Hematopoietic multipotent progenitor cell treated with erythropoietin and hydrocortisone succinate and interleukin-3 and kit ligand, for 15 days (in vitro differentiated cells): ENCODE measurements around the gene CYSRT1.
"Not testable (repeated sequence)": the region's sequence is repeated elsewhere in the genome, so short reads cannot be mapped to it uniquely, and the experiment has no call there.

ENCODE experiments used
- DNase-seq: peaks from one replicate; pipeline ENCODE4 v3.0.0-alpha.2; 2015; ENCODE audit warnings: low spot score

The CYSRT1 gene

DNA sequence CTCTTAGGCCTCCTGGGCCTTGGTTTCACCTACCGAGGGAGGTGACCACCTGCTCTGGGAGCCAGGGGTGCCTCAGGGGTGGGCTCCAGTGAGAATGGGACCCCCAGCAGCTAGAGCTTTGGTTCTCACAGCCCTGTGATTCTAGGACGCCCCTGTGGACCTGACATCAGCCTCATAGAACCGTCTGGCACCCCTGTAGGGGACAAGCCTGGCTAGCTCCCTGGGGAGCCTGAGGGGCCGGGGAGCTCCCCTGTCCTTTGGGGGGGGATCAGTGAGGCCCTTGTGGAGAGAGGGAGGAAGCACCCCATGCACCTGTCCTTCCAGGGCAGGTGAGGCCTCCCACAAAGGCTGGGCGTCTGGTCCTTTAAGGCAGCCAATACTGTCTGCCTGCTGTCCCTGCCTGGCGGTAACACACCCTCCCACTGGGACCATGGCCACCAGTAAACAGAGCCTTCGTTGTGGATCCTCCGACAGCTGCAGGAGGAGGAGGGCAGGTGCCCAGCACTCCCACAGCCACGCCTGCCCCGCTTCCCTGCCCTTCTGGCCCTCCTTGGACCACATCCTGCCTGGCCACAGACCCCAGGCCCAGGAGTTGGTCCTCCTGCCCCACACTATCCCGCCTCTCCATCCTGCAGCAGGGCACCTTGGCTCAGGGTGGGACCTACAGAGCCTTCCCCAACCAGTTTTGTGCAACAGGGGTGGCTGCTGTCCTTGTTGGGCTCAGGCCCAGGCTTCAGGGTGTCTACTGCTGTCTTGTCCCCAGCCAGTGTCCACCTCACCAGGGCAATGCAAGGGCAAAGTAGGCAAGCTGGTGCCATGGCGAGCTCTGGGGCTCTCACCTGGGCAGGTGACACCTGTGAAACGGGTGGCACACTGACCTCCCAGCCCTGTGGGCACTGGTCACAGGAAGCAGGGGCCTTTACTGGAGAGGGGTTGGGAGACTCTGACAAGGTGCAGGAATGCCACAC, 13.1 kb downstream of the CYSRT1 start:
- DNase-seq = no peak

DNA sequence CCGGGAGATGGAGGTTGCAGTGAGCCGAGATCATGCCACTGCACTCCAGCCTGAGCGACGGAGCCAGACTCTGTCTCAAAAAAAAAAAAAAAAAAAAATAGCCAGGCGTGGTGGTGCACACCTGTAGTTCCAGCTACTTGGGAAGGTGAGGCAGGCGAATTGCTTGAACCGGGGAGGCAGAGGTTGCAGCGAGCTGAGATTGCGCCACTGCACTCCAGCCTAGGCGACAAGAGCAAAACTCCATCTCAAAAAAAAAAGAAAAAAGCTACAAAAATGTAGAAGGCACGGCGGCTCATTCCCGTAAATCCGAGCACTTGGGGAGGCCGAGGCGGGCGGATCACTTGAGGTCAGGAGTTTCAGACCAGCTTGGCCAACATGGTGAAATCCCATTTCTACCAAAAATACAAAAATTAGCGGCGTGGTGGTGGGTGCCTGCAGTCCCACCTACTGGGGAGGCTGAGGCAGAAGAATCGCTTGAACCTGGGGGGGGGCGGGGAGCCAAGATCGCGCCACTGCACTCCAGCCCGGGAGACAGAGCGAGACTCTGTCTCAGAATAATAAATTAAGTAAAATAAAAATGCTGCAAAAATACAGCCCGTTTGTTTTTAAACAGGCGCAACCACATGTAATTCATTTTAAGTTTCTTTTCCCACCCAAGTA, 14.7 kb downstream of the CYSRT1 start:
- peak; percentile 19 for DNase-seq

DNA sequence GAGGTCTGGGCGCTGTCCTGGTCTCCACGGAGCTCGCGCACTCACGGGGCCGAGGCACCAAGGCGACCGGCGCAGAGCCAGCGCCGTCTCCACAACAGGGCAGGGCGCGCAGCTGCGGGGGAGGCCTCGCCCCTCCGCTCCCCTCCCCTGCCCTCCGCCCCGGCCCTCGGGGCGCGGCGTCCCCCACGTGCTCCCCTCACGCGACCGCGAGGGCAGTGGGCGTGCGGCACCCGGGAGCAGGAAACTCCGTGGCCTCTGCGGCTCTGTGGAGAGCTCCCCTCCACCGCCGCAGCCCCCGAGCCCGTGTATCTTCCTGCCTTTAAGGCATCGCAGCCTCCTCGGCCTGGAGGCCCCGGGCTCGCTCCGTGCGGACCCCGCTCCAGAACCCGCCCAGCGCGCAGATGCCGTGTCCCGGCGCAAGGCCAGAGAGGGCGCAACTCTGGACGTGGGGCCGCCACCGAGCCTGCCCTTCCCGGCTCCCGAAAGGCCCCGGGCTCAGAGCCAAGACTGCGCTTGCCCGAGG, 15.4 kb downstream of the CYSRT1 start:
- peak; percentile 74 for DNase-seq

DNA sequence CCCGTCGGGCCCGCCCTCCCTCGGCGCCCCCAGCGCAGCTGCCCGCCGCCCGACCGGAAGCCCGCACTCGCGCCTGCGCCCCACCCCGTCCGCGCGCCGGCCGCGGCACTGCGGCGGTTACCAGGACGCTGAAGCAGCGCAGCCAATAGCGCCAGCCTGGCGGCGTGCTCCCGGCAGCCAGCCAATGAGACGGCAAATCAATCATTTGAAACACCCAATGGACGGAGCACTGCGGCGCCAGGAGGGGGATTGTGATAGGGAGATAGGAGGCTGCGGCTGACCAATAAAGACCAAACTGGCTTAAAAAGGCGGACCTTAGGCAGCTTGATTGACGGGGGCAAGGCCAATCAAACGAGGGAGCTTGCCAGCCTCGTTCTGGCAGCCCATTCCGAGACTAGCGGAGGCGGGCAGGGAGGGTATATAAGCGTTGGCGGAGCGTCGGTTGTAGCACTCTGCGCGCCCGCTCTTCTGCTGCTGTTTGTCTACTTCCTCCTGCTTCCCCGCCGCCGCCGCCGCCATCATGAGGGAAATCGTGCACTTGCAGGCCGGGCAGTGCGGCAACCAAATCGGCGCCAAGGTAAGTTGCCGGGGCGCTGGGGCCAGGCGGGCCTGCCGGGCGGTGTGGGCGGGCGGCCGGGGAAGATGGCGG, 16.0 kb downstream of the CYSRT1 start, which contains the start of gene TUBB4B:
TUBB4B (plus strand) TSS at position 447 of the 649 bp plus-strand sequence; CDS start at position 521, 74 bp downstream.
- peak; percentile 100 for DNase-seq

DNA sequence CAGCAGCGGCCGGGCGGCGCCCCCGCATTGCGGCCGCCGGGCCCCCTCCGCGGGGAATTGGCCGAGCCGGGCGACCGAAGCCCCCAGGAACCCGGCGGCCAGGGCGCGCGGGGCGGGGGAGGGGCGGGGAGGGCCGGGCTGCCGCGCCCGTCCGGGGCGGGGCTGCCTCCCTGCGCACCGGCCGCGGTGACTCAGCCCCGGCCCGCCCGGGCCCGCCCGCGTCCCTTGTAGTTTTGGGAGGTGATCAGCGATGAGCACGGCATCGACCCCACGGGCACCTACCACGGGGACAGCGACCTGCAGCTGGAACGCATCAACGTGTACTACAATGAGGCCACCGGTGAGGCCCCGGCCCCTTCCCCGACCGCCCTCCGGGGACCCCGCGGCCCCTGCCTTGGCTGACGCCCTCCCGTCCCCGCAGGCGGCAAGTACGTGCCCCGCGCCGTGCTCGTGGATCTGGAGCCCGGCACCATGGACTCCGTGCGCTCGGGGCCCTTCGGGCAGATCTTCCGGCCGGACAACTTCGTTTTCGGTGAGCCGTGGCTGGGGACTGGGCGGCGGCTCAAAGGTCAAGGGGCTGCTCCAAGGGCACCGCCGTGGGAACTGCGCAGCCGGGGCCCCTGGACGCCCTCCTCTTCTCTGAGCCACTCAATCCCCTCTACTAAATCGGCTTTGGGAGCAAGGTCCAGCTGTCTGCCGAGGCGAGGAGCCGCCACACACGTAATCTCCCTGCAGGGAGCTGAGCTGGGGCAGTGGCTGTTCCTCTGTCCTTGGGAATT, 16.7 kb downstream of the CYSRT1 start:
- peak; percentile 83 for DNase-seq

DNA sequence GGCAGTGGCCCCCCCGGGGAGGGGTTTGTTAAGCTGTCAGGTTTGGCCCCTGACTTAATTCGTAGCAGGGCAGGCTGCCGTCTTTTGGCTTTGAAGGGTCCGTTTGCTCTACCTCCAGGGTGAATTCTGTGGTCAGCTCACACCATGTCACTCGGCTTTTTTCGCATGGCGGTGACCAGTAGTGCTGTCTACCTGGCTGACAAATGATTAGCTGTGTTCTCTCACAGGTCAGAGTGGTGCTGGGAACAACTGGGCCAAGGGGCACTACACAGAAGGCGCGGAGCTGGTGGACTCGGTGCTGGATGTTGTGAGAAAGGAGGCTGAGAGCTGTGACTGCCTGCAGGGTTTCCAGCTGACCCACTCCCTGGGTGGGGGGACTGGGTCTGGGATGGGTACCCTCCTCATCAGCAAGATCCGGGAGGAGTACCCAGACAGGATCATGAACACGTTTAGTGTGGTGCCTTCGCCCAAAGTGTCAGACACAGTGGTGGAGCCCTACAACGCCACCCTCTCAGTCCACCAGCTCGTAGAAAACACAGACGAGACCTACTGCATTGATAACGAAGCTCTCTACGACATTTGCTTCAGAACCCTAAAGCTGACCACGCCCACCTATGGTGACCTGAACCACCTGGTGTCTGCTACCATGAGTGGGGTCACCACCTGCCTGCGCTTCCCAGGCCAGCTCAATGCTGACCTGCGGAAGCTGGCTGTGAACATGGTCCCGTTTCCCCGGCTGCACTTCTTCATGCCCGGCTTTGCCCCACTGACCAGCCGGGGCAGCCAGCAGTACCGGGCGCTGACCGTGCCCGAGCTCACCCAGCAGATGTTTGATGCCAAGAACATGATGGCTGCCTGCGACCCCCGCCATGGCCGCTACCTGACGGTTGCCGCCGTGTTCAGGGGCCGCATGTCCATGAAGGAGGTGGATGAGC, 17.6 kb downstream of the CYSRT1 start:
- peak; percentile 27 for DNase-seq

DNA sequence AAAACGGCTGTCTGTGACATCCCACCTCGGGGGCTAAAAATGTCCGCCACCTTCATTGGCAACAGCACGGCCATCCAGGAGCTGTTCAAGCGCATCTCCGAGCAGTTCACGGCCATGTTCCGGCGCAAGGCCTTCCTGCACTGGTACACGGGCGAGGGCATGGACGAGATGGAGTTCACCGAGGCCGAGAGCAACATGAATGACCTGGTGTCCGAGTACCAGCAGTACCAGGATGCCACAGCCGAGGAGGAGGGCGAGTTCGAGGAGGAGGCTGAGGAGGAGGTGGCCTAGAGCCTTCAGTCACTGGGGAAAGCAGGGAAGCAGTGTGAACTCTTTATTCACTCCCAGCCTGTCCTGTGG, 18.3 kb downstream of the CYSRT1 start:
- not testable (repeated sequence) for DNase-seq

DNA sequence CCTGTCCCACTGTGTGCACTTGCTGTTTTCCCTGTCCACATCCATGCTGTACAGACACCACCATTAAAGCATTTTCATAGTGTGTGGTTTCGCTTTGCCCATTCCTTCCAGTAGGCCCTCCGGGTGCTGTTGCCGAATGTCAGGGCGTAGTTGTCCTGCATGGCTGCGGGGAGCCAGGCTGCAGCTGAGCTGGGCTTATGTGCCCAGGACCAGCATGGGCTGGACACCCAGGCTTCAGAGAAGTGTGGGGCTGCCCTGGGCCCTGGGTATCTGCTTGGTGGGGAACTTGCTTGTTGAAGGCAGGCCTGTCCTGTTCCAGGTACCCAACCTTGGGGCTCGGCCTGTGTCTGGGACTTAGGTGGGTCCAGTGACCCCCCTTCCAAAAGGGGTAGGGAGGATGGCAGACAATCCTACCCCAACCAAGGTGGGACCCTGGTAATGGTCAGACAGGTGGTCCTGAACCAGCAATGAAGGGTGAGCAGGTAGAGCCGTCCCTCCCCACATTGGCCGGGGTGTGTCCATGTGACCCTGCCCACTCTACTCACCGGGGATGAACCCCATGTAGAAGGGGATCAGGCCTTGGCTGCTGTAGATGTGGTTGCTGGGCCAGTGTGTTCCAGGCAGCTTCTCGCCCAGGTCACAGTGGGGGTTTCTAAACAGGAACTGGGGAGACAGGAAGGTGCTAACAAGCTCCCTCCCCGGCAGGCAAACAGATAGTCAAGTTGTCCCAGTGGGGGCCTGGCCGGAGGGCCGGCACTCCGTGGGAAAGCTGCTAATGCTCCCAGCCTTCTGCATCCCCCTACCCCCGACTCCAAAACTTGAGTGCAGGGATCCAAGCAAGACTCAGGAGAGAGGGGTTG, 18.9 kb downstream of the CYSRT1 start:
- DNase-seq = no peak

DNA sequence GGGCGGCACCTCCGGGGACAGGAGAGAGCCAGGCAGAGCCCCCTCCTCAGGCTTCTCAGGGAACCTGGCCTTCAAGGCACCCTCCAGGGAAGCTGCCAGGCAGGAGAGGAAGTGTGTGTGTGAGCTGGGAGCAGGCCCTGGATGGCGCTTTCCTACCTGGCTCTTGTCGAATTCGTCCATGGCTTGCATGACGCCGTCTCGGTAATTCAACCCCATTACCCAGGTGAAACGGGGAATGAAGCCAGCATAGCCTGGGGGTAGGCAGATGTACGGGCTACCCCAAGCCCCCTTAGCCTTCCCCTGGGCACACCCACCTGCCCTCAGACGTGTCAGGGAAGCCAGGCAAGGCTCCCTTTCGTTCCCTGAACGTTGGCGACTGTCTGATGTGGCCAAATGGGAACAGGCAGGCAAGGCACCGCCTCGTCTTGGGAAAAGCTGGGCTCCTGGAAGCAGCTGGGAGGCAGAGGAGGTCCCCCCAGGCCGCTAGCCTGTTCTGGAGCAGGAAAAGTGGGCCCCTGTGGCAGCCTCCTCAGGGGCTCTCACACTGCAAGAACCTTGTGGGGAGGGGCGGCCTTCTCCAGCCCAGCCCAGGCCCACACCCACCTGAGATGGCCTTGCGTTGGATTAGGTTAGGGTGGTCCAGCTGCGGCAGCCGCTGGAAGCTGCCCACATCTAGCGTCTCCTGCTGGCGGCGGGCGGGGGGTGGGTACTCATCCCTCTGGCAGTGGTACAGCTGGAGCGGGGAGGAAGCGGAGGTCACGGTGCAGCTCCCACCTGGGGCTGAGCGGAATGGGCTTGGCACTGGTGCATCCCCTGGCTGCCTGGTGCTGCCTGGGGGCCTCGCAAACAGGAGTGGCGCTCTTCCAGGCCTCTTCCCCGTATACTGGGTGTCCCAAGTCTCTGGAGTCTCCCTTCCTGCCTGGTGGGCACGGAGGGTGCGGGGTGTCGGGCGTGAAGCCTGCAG, 19.8 kb downstream of the CYSRT1 start:
- no peak for DNase-seq

DNA sequence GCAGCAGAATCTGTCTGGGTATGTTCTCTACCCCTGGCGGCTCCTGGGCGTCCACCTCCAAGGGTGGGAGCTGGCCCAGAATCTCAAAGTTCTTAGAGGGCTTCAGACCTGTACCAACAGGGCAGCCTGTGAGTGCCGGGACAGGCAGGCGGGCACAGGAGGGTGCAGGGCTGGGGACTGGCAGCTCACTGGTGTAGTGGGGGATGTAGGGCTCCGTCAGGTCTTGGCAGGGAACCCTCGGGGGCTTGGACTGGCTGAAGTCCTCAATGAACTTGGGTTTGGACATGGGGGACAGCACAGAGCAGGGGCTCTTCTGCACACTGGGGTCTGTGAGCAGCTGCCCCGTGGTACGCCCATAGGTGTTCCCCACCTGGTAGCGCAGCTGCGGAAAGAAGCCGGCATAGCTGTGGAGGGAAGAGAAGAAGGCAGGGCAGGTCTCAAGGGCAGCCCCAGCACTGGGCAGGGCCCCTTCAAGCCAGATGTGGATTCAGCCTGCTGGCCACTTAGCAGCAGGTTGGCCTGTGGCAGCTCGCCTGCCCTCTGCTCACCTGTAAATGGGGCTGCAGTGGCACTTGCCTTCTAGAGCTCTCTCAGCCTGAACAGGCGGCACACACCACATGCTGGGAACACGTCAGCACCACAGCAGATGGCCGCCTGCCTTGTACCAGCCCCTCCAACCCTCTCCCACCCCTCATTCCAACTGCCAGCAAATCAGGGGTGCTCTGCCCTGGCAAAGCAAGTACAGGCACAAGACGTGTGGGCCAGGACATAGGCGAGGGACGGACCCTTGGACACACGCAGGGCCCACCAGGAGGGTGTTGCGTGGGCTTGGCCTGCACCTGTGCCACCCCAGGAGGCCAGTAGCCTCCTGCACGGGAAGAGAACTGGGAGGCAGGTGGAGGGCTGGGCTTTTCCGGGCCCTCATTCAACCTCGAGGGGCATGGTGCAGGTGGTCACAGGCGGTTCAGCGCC, 20.8 kb downstream of the CYSRT1 start:
- DNase-seq = no peak

DNA sequence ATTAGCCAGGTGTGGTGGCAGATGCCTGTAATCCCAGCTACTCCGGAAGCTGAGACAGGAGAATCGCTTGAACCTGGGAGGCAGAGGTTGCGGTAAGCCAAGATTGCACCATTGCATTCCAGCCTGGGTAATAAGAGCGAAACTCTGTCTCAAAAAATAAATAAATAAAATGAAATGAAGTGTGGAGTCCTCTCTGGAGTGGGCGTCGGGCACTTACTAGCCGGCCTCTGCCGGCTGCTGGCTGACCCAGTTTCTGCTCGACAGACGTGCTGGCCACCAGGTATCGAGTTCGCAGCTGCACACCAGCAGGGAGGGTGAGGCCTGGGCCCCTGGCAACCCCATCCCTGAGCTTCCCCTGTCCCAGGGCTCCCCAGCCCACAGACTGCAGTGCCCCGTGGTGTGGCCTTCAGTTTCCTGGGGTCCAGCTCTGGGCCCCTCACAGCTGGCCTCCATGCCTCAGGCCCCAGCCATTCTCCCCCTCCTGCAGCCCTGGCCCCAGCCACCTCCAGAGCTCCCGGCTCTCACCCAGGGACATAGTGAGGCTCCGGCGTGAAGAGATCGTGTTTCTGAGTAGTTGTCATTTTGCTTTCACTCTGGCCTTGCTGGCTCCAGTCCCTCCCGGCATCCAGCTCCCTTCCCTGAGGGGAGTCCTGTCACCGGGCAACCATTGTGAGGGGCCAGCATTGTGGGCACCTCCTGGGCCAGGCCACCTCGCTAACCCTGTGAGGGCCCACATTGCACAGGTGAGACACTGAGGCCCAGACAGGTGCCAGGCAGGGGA, 22.4 kb downstream of the CYSRT1 start:
- no peak for DNase-seq

DNA sequence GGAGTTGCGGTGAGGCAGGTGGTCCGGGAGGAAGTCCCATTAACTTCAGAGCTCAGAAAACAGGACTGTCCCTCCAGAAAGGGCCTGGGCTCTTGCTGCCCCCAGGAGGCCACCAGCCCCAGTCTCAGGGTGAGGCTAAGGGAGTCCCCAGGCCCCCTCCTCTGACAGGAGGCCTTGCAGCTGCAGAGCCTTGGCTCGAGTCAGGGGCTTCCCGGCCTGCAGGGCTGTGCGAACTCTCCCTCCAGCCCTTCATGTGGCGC, 22.9 kb downstream of the CYSRT1 start:
- DNase-seq = no peak

DNA sequence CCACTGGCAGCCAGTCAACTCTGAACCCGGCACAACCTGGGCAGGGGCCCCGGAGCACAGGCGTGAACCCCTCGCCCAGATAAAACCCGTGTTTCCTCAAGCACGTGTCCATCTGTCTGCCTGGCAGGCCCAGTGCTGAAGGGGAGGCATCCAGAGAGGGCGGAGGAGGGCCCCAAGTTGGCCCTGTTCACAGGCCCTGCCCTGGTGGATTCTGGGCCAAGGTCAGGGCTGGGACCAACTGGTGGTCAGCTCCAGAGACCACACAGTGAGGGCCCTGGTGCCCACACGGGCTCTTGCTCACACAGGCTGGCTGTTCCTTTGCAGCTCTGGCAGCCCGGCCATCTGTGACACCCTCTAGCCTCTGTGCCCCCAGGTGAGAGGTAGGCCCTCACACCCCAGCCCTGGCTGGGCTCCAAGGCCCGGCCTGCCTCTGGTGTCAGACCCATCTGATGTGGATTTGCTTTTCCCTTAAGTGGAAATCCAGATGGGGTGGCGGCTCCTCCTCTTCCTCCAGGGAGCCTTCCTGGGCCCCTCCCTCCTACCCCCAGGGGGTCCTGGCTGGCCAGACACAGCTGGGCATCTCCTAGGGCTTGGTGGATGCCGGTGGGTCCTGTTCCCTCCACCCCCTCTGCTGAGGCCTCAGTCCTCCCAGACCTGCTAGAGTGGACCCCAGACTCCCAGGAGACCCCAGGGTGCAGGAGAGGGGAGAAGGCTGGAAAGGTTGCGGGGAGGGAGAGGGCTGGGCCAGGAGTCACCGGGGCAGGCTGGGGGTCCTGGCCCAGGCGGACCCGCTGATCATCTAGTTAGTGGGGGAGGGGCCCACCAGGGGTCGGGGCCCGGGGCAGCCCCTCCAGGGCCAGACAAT, 25.6 kb downstream of the CYSRT1 start:
- DNase-seq = no peak

DNA sequence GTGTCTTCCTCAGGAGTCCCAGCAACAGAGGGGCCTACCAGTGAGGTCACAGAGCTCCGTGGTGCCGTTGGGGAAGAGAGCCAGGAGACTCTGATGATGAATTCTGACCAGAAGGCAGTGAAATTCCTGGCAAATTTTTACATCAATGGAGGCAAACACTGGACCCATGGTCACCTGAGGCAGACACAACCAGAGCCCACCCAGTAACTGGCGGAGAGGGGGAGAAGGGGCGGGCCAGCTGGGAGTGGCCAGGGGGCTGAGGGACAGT, 26.2 kb downstream of the CYSRT1 start, which contains the start of gene STPG3:
STPG3 (plus strand) TSS at position 93 of the 268 bp plus-strand sequence; CDS start at position 94, 1 bp downstream.
- DNase-seq = no peak

DNA sequence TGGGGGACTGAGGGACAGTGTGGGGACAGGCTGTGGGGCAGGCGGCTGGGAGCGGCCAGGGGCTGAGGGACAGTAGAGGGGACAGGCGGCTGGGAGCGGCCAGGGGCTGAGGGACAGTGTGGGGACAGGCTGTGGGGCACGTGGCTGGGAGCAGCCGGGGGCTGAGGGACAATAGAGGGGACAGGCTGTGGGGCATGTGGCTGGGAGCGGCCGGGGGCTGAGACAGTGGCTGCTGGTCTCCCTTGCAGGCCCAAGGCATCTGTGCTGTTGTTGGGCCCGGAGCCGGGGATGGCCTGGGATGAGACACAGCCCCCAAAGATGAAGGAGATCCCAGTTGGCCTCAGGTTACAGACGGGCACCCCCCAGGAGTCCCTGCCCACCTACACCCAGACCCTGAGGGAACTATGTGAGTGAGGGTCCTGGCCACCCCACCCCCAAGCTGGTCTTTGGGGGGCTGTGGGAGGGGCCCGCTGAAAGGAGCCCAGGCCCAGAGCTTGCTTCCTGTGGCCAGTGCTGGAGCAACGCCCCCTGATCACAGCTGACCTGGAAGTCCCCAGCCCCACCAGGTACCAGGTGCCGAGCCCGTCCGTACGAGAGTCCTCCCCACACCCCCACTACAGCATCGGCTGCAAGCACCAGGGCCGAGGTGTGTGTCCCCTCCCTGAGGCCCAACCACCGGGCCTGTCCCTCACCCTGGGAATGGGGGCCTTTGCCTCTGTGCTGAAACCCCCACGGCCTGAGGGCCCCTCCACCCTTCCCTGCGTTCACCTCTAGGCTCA, 26.7 kb downstream of the CYSRT1 start:
- no peak for DNase-seq
